GM21390 (cell line): Measurements from ENCODE around the gene MTERF4.
A peak's percentile ranks its signal among the peaks of the same experiment; 100 is the strongest.

ENCODE experiments used
- ATAC-seq: cut with Tn5 transposase; IDR thresholded peaks from one replicate; pipeline ENCODE4 v1.9.1; 2021; ENCODE audit not compliant: unreplicated experiment

Gene MTERF4

GRCh38 chr2:241091201-241091600 is 10.9 kb downstream of the MTERF4 start:
- ATAC-seq, result no peak

DNA sequence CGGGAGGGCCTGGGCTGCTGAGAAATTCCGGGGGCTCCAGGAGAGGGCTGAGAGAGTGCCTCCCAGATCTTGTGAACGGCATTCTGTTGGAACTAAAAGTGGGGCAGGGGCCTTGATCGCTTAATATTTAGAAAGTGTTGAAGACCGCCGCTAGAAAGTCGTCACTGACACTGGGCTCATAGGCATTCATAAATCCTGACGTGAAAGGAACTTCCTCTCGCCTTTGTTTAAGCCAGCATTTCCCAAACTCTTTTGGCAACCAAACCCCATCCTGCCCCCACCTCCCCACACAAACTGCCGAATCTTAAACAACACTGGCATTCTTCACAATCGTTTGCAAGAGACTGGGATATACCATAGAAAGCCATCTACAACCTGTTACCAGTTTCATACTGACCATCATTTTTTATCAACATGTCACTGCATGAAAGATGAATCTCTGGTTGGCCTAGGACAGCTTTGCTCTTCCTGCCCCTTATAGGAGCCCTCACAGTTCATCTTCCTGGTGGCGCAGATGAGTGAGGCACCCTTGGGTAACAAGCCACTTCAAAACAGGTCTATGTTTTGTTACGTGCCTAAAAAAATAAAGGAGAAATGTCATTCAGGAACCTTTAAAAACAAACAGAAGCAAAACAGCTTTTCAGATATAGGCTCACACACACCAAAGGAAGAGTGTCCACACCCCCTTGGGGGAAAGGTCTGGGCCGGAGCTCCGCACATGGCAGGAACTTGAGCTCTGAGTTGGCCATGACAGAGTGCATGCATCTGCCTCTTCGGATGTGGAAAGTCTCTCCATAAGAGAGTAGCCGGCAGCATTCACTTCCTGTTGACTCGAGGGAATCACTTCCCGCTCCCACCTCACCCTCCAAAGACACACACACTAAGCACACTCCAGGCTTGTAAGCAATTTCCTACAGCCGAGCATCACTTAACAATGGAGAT is 13.0 kb downstream of the MTERF4 start:
- ATAC-seq, result no peak

DNA sequence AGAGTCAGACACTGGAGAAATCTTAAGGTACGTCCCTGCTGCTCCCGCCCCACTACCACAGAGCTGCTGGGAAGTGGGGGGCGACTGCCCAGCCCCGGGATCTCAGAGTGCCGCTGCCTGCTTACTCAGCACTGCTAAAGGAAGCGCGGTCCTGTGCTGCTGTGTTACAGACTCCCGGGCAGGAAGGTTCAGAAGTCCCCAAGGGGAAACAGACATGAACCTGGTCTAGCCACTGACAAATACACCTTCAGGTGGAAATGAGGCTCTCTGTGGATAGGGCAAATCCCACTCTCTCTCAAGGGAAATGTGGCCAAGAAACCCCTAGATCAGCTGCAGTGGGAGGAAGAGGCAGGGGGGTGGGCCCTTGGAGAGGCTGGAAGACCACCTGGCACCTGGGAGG is 13.7 kb downstream of the MTERF4 start:
- peak; percentile 50 for ATAC-seq

- ATAC-seq, result peak; percentile 74
Measured at GRCh38 chr2:241087420-241088268, 14.4 kb downstream of the MTERF4 start.

DNA sequence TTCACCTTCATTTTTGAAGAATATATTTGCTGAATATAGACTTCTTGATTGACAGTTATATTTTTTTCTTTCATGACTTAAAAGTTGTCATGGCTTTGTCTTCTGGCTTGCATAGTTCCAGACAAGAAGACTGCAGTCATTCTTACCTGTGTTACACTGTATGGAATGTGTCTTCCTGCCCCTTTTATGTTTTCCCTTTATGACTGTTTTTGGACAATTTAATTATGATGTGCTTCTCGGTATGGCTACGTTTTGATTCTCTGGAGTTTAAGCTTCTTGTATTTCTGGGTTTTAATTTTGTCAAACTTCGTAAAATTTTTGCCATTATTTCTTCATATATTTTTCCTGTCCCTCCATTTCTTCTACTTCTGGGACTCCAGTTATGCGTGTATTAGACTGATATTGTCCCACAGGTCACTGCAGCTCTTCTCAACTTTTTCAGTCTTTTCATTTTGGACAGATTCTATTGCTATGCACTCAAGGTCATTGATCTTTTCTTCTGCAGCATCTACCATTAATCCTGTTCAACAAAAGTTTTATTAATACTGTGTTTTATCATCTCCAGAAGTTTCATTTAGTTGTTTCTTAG is 17.1 kb downstream of the MTERF4 start:
- ATAC-seq, result no peak

DNA sequence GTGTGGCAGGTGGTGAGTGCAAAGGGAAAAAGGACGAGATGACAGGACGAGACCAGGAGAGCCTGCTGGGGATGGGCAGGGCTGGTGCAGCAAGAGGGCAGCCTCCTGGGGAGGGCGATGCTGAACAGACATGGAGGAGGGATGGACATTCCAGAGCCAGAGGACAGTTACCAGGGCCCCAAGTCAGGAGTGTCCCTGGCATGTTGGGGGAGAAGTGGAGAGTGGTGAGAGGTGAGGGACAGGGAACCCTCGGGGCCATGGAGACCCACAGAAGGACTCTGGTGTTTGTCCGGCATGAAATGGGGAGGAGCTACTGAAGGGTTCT is 19.0 kb downstream of the MTERF4 start:
- no peak for ATAC-seq

GRCh38 chr2:241082341-241083090 is 19.6 kb downstream of the MTERF4 start:
- no peak for ATAC-seq

GRCh38 chr2:241081643-241082340 is 20.3 kb downstream of the MTERF4 start:
- ATAC-seq, result no peak

GRCh38 chr2:241081190-241081642 is 20.9 kb downstream of the MTERF4 start:
- no peak for ATAC-seq

DNA sequence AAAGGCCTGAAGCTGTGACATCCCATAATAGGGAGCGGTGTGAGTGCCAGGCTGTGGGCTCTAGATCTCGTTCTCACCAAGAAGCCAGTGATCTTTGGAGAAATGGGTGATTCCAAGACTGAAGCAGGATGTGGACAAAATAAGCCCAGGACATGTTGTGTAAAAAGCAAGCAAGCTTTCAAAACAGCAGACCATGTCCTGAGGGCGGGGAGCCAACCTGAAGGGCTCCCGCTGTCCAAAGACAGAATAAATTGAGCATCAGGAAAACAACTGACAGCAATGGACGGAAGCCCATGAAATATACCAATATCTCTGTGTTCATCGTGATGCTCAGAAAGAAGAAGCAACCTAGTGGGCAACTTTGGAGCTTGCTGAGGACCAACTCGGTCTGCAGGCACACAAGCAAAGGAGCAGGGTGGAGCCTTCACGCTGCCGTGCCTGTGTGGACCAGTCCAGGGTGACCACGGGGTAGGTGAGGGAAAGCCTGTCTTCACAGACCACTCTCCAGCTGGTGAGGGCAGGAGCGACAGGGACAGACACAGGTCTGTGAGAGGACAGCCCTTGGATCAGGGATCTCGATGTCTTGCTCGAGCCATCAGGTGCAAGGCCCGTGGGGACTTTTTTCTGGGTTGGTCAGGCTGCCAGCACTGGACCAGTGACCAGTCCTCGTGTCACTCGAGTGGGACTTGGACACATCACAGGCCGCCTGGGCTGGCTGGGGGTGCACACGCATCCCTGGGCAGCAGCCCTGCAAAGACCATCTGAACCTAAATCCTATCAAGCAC is 21.5 kb downstream of the MTERF4 start:
- ATAC-seq, result no peak

DNA sequence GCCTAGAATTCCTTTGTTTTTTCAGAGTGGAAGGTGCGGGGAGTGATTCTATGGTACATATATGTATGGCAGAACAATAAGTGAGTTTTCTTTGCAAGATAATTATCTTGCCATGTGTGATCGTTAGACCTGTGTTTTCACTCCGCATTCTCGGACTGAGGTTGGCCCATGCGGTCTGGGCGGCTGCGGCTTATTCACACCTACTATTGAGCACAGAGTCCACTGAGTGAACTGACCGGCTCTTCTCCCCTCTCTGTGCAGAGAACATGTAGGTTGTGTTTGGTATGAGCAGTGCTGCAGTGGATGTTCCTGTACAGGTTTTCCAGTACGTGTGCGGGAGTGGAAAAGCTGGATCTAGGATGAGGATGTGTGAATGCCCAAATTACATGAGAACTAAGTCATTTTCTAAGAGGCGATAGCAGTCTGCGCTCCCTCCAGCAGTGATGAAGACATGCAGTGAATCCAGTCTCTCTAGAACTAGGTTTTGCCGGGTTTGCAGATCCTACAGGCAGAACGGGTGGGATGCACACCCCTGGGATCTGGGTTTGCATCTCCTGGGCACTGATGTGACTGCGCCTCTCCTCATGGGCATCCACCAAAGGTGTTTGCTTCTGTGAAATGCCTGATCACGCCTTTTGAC is 27.1 kb downstream of the MTERF4 start:
- no peak for ATAC-seq

- ATAC-seq, result no peak
Measured at GRCh38 chr2:241074065-241074818, 27.8 kb downstream of the MTERF4 start.

DNA sequence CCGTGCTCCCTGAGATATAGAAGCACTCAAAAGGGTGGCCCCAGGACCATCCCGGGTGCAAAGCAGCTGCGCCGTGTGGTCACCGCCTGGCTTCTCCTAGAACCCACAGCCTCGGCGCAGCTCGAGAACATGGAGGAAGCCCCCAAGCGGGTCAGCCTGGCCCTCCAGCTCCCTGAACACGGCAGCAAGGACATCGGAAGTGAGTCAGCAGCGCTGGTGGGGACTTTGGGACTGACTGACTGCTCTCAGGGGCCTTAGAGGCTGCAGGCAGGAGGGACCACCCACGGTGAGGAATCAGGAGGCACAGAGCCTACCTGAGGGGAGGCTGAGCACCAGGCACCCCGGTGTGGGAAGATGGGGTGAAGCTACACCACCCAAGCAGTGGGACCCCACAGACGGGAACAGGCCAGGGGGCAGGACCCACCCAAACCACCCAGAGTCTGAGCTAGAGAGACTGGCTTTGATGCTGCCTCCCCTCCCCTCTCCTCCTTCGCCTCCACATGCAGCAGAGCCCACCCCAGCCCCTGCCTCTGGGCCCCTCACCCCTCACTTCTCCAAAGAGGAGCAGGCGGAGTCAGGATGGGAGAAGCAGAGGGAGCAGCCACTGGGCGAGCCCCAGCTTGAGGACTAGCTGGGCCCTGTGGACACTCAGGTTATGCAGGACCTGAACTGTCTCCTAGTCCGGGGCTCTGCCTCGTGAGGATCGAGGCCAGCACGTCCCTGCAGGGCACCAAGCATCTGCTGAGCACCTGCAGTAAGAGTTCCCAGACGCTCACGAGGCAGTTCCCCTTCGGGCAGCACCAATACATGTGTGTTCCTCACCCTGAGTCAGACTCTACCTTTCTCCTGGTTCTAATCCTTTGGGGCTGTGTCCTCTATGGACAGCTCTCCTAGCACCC is 28.7 kb downstream of the MTERF4 start:
- no peak for ATAC-seq

DNA sequence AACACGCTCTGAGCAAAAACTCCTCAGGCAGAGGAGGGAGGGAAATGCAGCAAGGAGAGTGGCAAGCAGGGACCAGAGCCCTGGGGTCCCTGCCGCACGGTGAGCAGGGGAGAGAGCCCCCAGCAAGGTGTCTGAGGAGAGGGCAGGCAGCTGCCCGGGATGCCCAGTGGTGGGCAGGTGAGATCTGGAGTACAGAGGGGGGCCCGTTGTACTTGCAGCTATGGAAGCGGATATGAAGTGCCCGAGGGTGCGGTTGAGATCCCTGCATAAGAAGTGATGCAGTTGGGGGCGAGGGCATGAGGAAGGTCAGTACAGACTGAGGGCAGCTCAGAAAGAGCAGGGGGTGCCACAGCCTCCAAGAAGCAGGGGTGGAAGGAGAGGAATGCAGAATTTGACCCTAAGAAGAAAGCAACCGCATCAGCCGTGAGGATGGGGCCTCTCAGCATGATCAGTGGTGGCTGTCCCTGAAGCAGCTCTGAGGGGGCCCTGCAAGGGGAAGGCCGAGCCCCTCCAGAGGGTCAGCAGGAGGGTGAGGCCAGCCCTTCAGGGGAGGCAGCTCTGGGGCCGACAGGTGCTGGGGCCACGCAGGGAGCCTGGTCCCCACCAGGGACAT is 29.4 kb downstream of the MTERF4 start:
- no peak for ATAC-seq

- ATAC-seq, result no peak
Measured at GRCh38 chr2:241072151-241072550, 29.9 kb downstream of the MTERF4 start.

DNA sequence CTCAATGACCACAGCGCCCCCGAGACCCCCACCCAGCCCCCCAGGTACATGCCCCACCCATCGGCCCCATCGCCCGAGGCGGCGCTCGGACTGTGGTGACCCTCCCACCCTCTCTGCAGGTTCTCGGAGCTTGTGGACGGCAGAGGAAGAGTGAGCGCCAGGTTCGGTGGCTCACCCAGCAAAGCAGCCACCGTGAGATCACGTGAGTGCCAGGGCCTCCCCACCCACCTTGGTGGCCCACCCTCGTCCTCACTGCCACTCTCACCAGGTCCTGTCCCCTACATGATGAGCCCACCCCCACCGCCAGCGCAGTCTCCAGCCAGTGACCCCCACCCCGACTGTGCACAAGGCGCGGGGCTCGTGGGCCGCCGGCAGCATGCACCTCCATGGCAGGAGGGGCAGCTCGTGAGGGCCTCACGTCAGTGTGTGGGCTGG is 30.4 kb downstream of the MTERF4 start:
- no peak for ATAC-seq
